MCF 10A (cell line): ENCODE measurements around the gene RHCG. TPM values are rescaled to one million over a fixed set of nuclear protein-coding genes. Genes with fewer than 3 reads are reported as not detected.

Experiments used
- BruUV-seq: library from RNA; stranded (reverse); fragments of 400-500 nt; replicated peaks from 2 replicates; lab custom pipeline; 2021; lab: Mats Ljungman, UMichigan
- CTCF ChIA-PET: fragments of 300-600 bp; sonication (Branson Sonifier 250); formaldehyde crosslinking; extraction: SDS; loops from one replicate; lab custom pipeline; 2021; ENCODE audit warnings: antibody characterized with exemption, inconsistent platforms; lab: Yijun Ruan, JAX
- POLR2A ChIA-PET: fragments of 300-600, 350-650 bp; sonication (Branson Sonifier 250); formaldehyde crosslinking; extraction: SDS; loops from one replicate; lab custom pipeline; 2020; ENCODE audit warnings: antibody characterized with exemption, inconsistent platforms; lab: Yijun Ruan, JAX
- DNase-seq: peaks from one replicate; pipeline ENCODE4 v3.0.0-alpha.2; 2018; ENCODE audit not compliant: unreplicated experiment
- H3K27ac Mint-ChIP-seq: one replicate; pipeline ENCODE4 v1.8.0; 2022; ENCODE audit warnings: mild to moderate bottlenecking, low read depth, mixed read lengths; ENCODE audit not compliant: unreplicated experiment
- H3K27me3 Mint-ChIP-seq: one replicate; pipeline ENCODE4 v1.8.0; 2022; ENCODE audit warnings: mixed read lengths; ENCODE audit not compliant: insufficient read depth, unreplicated experiment
- H3K36me3 Mint-ChIP-seq: one replicate; pipeline ENCODE4 v1.8.0; 2022; ENCODE audit warnings: mild to moderate bottlenecking, moderate library complexity, mixed read lengths; ENCODE audit not compliant: insufficient read depth, unreplicated experiment
- H3K4me1 Mint-ChIP-seq: one replicate; pipeline ENCODE4 v1.8.0; 2022; ENCODE audit warnings: mixed read lengths; ENCODE audit not compliant: insufficient read depth, unreplicated experiment
- H3K4me3 Mint-ChIP-seq: one replicate; pipeline ENCODE4 v1.8.0; 2022; ENCODE audit warnings: mild to moderate bottlenecking, moderate library complexity, mixed read lengths; ENCODE audit not compliant: unreplicated experiment
- H3K9me3 Mint-ChIP-seq: one replicate; pipeline ENCODE4 v1.8.0; 2022; ENCODE audit warnings: mixed read lengths; ENCODE audit not compliant: unreplicated experiment
- intact Hi-C: fragments of 100-400 bp; cut with micrococcal nuclease; formaldehyde crosslinking; loops from 2 replicates; pipeline ENCODE4 v1.14.1; 2022
- total RNA-seq: library from RNA; stranded (reverse); gene quantifications from 2 replicates; pipeline ENCODE4 v1.2.3, GENCODE V29; 2022
- TF ChIP-seq, protein P1 (sequence below): fragments of 200-600 bp; IDR thresholded peaks from one replicate; pipeline ENCODE4 v1.8.0; 2022; ENCODE audit warnings: antibody characterized with exemption, mild to moderate bottlenecking; ENCODE audit not compliant: unreplicated experiment

Gene RHCG
- total RNA-seq, 1 experiment from 2014 or later: not detected

DNA sequence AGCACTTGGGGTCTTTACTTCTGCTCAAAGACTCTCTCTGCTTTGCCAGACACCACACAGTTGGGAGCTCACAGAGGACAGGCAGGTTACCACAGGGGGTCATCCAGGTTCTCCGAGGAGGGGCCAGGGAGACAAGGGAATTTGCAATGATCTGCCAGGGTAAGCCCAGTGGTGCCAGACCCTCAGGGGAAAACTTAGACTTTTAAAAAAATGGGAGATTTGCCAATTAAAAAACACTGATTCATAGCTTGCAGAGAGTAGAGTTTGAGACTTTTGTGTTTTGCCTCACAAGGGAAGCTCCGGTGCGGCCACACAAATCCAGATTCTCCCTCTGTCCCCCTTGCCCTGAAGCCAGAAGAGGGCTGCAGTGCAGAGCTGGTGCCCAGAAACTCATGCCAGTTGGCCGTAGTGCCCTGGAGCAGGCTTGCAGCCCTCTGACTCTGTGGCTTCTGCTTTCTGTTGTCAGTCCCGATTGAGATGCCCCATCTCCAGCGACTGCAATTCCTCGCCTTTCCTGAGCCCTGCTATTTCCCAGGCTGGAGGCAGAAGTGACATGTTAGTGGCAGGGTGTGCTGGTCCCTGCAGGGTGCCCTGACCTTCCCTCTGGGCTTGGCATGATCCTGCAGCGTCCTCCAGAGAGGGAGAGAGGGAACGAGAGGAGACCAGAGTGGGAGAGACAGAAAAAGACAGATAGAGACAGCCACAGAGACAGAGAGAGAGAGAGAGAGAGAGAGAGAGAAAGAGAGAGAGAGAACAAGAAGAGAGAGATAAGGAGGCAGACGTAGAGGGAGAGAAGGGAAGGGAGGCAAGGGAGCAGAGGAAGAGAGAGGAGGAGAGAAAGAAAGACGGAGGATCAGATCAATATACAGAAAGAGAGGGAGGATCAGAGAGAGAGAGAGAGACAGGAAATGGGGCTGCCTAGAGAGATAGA, 46.0 kb downstream of the RHCG start:
- no peak for DNase-seq
- Mint-ChIP-seq H3K27me3 (peaks cover 16% of the 10 kb centered on the region), H3K27ac (no peak overlapping the region), H3K36me3 (no peaks in the 10 kb centered on the region), H3K9me3 (no peaks in the 10 kb centered on the region), H3K4me3 (no peak overlapping the region), H3K4me1 (no peaks in the 10 kb centered on the region)
- BruUV-seq: no TSS peak
- CTCF ChIA-PET: interaction anchor here (0.6 to 4.6 kb wide), 3 partner anchors 20 to 93 kb away, joined by 3 to 35 read pairs (median 4); no protein-coding TSS in a partner anchor
- intact Hi-C loops: no loop called here
- TF ChIP-seq, protein P1, sequence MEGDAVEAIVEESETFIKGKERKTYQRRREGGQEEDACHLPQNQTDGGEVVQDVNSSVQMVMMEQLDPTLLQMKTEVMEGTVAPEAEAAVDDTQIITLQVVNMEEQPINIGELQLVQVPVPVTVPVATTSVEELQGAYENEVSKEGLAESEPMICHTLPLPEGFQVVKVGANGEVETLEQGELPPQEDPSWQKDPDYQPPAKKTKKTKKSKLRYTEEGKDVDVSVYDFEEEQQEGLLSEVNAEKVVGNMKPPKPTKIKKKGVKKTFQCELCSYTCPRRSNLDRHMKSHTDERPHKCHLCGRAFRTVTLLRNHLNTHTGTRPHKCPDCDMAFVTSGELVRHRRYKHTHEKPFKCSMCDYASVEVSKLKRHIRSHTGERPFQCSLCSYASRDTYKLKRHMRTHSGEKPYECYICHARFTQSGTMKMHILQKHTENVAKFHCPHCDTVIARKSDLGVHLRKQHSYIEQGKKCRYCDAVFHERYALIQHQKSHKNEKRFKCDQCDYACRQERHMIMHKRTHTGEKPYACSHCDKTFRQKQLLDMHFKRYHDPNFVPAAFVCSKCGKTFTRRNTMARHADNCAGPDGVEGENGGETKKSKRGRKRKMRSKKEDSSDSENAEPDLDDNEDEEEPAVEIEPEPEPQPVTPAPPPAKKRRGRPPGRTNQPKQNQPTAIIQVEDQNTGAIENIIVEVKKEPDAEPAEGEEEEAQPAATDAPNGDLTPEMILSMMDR: no peak
- POLR2A ChIA-PET: no interaction called here

GRCh38 chr15:89448825-89449224, 47.6 kb downstream of the RHCG start:
- no peaks in the 10 kb centered on the region for H3K9me3 Mint-ChIP-seq
- H3K4me3 Mint-ChIP-seq: no peak overlapping the region
- TF ChIP-seq, protein P1: no peak
- no TSS peak for BruUV-seq
- H3K36me3 Mint-ChIP-seq: no peaks in the 10 kb centered on the region
- H3K27me3 Mint-ChIP-seq: peaks cover 16% of the 10 kb centered on the region
- ChIA-PET POLR2A (no interaction called here), CTCF (interaction anchor here (0.6 to 4.6 kb wide), 3 partner anchors 19 to 91 kb away, joined by 3 to 35 read pairs (median 4); no protein-coding TSS in a partner anchor)
- intact Hi-C loops: no loop called here
- H3K27ac Mint-ChIP-seq: no peak overlapping the region
- DNase-seq: no peak
- H3K4me1 Mint-ChIP-seq: no peaks in the 10 kb centered on the region

GRCh38 chr15:89447676-89448075, 48.7 kb downstream of the RHCG start:
- H3K4me1 Mint-ChIP-seq: no peaks in the 10 kb centered on the region
- intact Hi-C loops: no loop called here
- H3K36me3 Mint-ChIP-seq: no peaks in the 10 kb centered on the region
- CTCF ChIA-PET: interaction anchor here (0.5 to 4.6 kb wide), 8 partner anchors 9 to 122 kb away, joined by 3 to 35 read pairs (median 4); no protein-coding TSS in a partner anchor
- H3K27me3 Mint-ChIP-seq: peaks cover 16% of the 10 kb centered on the region
- BruUV-seq: no TSS peak
- POLR2A ChIA-PET: no interaction called here
- DNase-seq: no peak
- TF ChIP-seq, protein P1: no peak
- no peak overlapping the region for H3K27ac Mint-ChIP-seq
- H3K4me3 Mint-ChIP-seq: no peak overlapping the region
- H3K9me3 Mint-ChIP-seq: no peaks in the 10 kb centered on the region

GRCh38 chr15:89446255-89446891, 50.0 kb downstream of the RHCG start:
- ChIA-PET POLR2A (interaction anchor here (0.6 to 1.0 kb wide), 3 partner anchors 62 to 111 kb away, joined by 3 read pairs; no protein-coding TSS in a partner anchor), CTCF (interaction anchor here (0.5 to 4.6 kb wide), 8 partner anchors 12 to 127 kb away, joined by 3 to 35 read pairs (median 4); no protein-coding TSS in a partner anchor)
- DNase-seq: no peak
- TF ChIP-seq, protein P1: no peak
- Mint-ChIP-seq H3K36me3 (no peaks in the 10 kb centered on the region), H3K4me1 (no peaks in the 10 kb centered on the region), H3K27me3 (peaks cover 14% of the 10 kb centered on the region), H3K4me3 (no peak overlapping the region), H3K27ac (no peak overlapping the region), H3K9me3 (no peaks in the 10 kb centered on the region)
- BruUV-seq: no TSS peak
- intact Hi-C loops: no loop called here
